Activated CD8-positive, alpha-beta memory T cell treated with anti-CD3 and anti-CD28 coated beads, Interleukin-2, amount 50 U/mL, for 24 hours (primary cell): ENCODE data around the gene PHLDB1.
"Not testable (repeated sequence)": the region's sequence is repeated elsewhere in the genome, so short reads cannot be mapped to it uniquely, and the experiment has no call there.

Source experiments
- DNase-seq: peaks from one replicate; pipeline ENCODE4 v3.0.0-alpha.2; 2020; ENCODE audit errors: extremely low read depth

Gene PHLDB1

GRCh38 chr11:118688339-118688738 is 80.9 kb downstream of the PHLDB1 start:
- DNase-seq: not testable (repeated sequence)

GRCh38 chr11:118688851-118689502 is 81.6 kb downstream of the PHLDB1 start:
- DNase-seq: no peak

GRCh38 chr11:118689503-118689851 is 82.1 kb downstream of the PHLDB1 start:
- DNase-seq: no peak

- DNase-seq: no peak
These were observed 82.6 kb downstream of the PHLDB1 start for GRCh38 chr11:118689852-118690552.

- no peak for DNase-seq
These were observed 83.3 kb downstream of the PHLDB1 start for GRCh38 chr11:118690553-118691304.

DNA sequence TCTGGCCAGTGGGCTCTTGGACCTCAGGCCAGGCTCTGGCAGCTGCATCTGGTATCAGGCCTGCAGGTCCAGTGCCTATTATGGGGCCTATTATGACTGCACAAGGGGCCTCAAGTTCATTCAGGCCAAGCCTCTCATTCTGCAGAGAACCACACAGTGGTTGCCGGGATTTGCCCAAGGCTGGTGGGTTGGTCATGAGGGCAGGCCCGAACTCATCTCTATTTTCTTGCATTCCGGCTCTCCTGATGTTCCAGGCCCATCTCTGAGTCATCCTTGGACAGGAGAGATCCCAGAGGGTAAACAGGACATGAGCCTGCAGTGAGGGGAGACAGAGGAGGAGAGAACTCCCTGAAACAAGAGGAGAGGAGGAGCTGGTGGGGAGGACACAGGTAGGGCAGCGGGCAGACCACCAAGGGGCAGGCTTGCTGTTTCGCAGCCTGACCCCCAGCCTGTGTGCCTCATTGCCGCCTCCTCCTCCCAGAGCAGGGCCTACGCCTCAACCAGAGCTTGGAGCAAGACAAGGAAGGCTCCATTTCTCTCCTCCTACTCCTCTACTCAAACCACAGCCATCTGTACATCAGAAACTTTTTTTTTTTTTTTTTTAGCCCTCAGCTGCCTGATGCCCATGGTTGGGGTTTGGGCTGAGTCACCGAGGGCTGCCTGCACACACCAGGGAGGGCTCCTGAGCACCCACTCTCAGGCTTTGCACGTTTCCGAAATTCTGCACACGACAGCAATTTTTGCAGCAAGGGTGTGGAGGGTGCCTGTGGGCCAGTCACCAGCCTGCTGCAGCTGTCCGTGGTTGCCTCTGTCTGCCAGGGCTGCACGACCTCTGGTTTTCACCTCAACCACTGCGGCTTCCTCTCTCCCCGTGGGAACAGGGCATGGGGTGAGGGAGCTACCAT is 84.8 kb downstream of the PHLDB1 start:
- DNase-seq: no peak

GRCh38 chr11:118694185-118694584 is 86.8 kb downstream of the PHLDB1 start:
- DNase-seq: no peak

DNA sequence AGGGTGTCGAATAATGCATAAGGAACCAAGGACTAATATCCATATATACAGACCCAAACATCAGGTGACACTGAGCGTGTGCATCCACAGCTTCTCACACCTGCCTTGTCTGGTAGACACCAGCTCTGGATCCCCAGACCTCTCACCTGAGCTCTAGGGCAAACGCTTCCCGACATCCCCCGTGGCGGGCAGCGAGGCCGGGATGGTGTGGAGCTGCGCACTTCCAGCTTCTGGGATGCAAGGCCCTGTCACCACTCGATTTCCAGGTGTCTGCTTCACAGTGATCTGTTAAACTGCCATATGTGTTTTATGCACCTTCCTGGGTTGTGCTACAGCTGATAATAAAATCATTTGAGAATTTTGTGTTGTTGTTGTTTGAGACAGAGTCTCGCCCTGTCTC is 87.4 kb downstream of the PHLDB1 start:
- DNase-seq: no peak

- DNase-seq: no peak
These were observed 89.3 kb downstream of the PHLDB1 start for GRCh38 chr11:118696673-118697226.

- no peak for DNase-seq
These were observed 89.9 kb downstream of the PHLDB1 start for GRCh38 chr11:118697346-118697745.

- no peak for DNase-seq
These were observed 92.2 kb downstream of the PHLDB1 start for GRCh38 chr11:118699506-118700220.

GRCh38 chr11:118703563-118704106 is 96.2 kb downstream of the PHLDB1 start:
- DNase-seq: no peak

DNA sequence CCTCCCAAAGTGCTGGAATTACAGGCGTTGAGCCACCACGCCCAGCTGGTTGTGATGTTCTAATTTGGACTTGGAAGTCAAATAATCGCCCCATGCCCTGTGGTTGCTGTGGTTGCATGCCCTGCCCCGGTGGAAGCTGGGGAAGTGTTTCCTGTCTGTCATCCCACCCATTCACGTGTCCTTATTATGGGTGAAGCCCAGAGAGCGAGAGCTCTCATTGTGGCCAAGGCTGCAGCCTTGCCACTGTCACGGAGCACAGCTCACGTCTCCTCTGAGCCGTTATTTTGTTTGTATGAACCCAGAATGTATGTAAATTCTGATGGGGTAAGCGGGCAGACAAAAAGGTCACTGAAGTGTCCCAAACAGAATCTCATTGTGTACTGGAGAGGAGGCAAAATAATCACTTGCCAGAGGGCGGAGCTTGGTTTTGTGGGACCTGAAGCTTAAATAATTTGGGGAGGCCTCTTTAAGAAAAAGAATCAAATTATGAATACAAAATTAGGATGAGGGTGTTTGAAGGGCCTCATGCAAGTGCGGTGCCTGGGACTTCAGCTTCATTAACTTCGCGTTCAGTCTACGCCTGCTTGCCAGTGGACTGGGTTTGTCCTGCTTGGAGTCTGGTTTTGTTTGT is 97.8 kb downstream of the PHLDB1 start:
- no peak for DNase-seq

GRCh38 chr11:118705791-118706545 is 98.6 kb downstream of the PHLDB1 start:
- DNase-seq: no peak

DNA sequence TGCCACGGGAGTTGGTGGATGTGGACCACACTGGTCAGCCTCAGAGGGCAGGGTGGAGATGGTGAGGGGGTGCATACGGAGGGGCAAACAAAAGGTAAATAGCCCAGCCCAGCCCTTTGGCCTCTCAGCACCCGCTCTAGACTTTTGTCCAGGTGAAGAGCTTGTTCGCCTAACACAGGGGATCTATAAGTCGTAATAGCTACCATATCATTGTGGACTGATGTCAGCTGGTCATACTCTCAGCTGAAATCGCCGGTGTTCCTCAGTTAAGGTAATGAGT is 99.1 kb downstream of the PHLDB1 start:
- DNase-seq: no peak
